Spleen (tissue), 11 donors: Measurements from ENCODE around the gene MED1. TPM values are rescaled to one million over a fixed set of nuclear protein-coding genes. Genes with fewer than 3 reads are reported as not detected.

Experiments used
- DNase-seq: peaks from one replicate; pipeline ENCODE4 v3.0.0-alpha.2; 2020
- H3K27ac ChIP-seq, 8 donors: fragments of 200-600 bp; sonication (generic) in 7 of 8; 1 replicate in 4 of 8; 2 replicates in 4 of 8; pipeline versions ENCODE4 v1.5.0 to v1.8.0; 2016 to 2021; ENCODE audit warnings: inconsistent platforms in 4 of 8, mild to moderate bottlenecking in 4 of 8, moderate library complexity in 1 of 8
- H3K27me3 ChIP-seq, 7 donors: fragments of 200-600 bp; sonication (generic) in 6 of 7; replicated peaks in 1 of 7; 1 replicate in 4 of 7; 2 replicates in 3 of 7; pipeline versions ENCODE4 v1.5.0 to v1.8.0; 2016 to 2021; ENCODE audit warnings: inconsistent platforms in 3 of 7, mild to moderate bottlenecking in 1 of 7
- H3K36me3 ChIP-seq, 6 donors: fragments of 200-600 bp; sonication (generic) in 5 of 6; 1 replicate in 4 of 6; 2 replicates in 2 of 6; pipeline versions ENCODE4 v1.5.0 to v1.8.0; 2016 to 2021; ENCODE audit warnings: inconsistent platforms in 2 of 6
- H3K4me1 ChIP-seq, 6 donors: fragments of 200-600 bp; sonication (generic) in 5 of 6; 1 replicate in 3 of 6; 2 replicates in 3 of 6; pipeline versions ENCODE4 v1.5.0 to v1.8.0; 2016 to 2021; ENCODE audit warnings: inconsistent platforms in 3 of 6
- H3K4me3 ChIP-seq, 8 donors: fragments of 200-600 bp; sonication (generic) in 7 of 8; 1 replicate in 4 of 8; 2 replicates in 4 of 8; pipeline versions ENCODE4 v1.5.0 to v1.8.0; 2016 to 2021; ENCODE audit warnings: inconsistent platforms in 4 of 8, mild to moderate bottlenecking in 4 of 8, moderate library complexity in 2 of 8
- H3K9me3 ChIP-seq, 8 donors: fragments of 200-600 bp; sonication (generic) in 7 of 8; 1 replicate in 4 of 8; 2 replicates in 4 of 8; pipeline versions ENCODE4 v1.5.0 to v1.8.0; 2016 to 2021; ENCODE audit warnings: inconsistent platforms in 4 of 8
- POLR2A ChIP-seq, 3 donors: fragments of 450-650 bp; IDR thresholded peaks; one replicate each; pipeline ENCODE4 v1.5.1; 2017; ENCODE audit warnings: antibody characterized with exemption in 3 of 3, mild to moderate bottlenecking in 1 of 3
- POLR2AphosphoS5 ChIP-seq, 3 donors: sonication (generic); formaldehyde crosslinking; IDR thresholded peaks; one replicate each; pipeline ENCODE4 v1.5.1; 2017; ENCODE audit warnings: antibody characterized with exemption in 3 of 3
- WGBS, 5 donors: extraction: QIAGEN DNeasy Blood & Tissue Kit in 3 of 5; methylation state at CpG; one replicate each; pipeline versions ENCODE4 v1.1.5 to v1.1.7; 2013 to 2018; 5-methylcytosine and 5-hydroxymethylcytosine counted together
- intact Hi-C: fragments of 100-400 bp; cut with DNase I; formaldehyde crosslinking; loops from one replicate; pipeline ENCODE4 v1.15.0; 2023; ENCODE audit warnings: low total_unique reads
- polyA plus RNA-seq, 3 donors: library from polyadenylated mRNA; stranded (reverse); fragments of 200-250 nt; gene quantifications; one replicate each; pipeline ENCODE4 v1.2.1, GENCODE V29; 2013
- total RNA-seq, 7 donors: library from RNA; depleted of rRNA in 3 of 7; stranded (reverse); fragments of >200 nt in 3 of 7; fragmentation: NEBNext Ultra II Directional in 4 of 7; extraction: Animal tissue kit (Norgen Biotek cat#: 25700) in 4 of 7; gene quantifications; one replicate each; pipeline versions ENCODE4 v1.1.0 to v1.2.1, GENCODE V29; 2016 to 2021
- TF ChIP-seq, protein P1 (sequence below), 11 experiments: fragments of 200-600 bp in 7 of 11; fragments of 450-650 bp in 4 of 11; sonication (generic) in 4 of 11; IDR thresholded peaks in 8 of 11; conservative IDR thresholded peaks in 3 of 11; 1 replicate in 7 of 11; 2 replicates in 4 of 11; pipeline versions ENCODE4 v1.4.0 to v1.8.0; 2016 to 2021; ENCODE audit warnings: antibody characterized with exemption in 11 of 11, inconsistent platforms in 4 of 11, mild to moderate bottlenecking in 1 of 11
- donor health status: healthy with polysubstance abuse.
- donor health status: DM: no; HTN: no; CAD: no; lungs with moderate emphysema.
- donor health status: DM: no; HTN: no; CAD: no.
- donor health status: Bipolar disorder and iron deficiency.
- donor health status: healthy.
- donor health status: DM: no; HTN: no; CAD: no.
- donor health status: DM: yes; HTN: yes; CAD: no.

The MED1 gene
- total and polyA plus RNA-seq, 10 donors = 4.4 to 43.9 (median 35.3) TPM

DNA sequence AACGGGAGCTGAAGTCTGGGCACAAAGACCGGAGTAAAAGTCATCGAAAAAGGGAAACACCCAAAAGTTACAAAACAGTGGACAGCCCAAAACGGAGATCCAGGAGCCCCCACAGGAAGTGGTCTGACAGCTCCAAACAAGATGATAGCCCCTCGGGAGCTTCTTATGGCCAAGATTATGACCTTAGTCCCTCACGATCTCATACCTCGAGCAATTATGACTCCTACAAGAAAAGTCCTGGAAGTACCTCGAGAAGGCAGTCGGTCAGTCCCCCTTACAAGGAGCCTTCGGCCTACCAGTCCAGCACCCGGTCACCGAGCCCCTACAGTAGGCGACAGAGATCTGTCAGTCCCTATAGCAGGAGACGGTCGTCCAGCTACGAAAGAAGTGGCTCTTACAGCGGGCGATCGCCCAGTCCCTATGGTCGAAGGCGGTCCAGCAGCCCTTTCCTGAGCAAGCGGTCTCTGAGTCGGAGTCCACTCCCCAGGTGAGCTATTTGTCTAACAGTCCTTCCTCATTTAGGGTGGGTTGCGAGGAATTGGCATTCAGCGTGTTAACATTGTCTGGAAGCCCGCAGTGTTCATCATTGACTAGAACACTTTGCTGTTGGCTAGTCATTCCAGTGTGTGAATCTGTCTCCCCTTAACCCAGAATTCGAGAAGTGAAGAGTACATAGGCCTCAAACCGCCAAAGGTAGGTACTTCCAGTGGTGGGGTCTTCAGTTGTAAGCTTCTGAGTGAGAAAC lies 11.7 kb upstream of the MED1 start:
- no peaks in the 10 kb centered on the region for H3K27me3 ChIP-seq
- 0 to 3% (median 1%) methylated on average over 15 to 28 of the region's 28 CpGs for WGBS, 5 donors
- DNase-seq = peak; percentile 78
- peak overlapping the region; percentile 80 to 92 (median 85) for H3K4me3 ChIP-seq
- peaks cover 0 to 31% (median 3%) of the 10 kb centered on the region in 6 donors for H3K36me3 ChIP-seq
- H3K9me3 ChIP-seq = no peaks in the 10 kb centered on the region
- TF ChIP-seq, protein P1, sequence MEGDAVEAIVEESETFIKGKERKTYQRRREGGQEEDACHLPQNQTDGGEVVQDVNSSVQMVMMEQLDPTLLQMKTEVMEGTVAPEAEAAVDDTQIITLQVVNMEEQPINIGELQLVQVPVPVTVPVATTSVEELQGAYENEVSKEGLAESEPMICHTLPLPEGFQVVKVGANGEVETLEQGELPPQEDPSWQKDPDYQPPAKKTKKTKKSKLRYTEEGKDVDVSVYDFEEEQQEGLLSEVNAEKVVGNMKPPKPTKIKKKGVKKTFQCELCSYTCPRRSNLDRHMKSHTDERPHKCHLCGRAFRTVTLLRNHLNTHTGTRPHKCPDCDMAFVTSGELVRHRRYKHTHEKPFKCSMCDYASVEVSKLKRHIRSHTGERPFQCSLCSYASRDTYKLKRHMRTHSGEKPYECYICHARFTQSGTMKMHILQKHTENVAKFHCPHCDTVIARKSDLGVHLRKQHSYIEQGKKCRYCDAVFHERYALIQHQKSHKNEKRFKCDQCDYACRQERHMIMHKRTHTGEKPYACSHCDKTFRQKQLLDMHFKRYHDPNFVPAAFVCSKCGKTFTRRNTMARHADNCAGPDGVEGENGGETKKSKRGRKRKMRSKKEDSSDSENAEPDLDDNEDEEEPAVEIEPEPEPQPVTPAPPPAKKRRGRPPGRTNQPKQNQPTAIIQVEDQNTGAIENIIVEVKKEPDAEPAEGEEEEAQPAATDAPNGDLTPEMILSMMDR (IDR thresholded peaks at IDR 0.05 in 8 of 11, conservative IDR thresholded peaks at IDR 0.05 in 3 of 11) = no peak
- TF ChIP-seq POLR2AphosphoS5 (IDR thresholded peaks at IDR 0.05) (no peak), POLR2A (IDR thresholded peaks at IDR 0.05) (no peak)
- intact Hi-C loops = no loop called here
- H3K4me1 ChIP-seq = peaks cover 16 to 61% (median 51%) of the 10 kb centered on the region in 6 donors
- peak overlapping the region; percentile 97 to 100 (median 99) for H3K27ac ChIP-seq

DNA sequence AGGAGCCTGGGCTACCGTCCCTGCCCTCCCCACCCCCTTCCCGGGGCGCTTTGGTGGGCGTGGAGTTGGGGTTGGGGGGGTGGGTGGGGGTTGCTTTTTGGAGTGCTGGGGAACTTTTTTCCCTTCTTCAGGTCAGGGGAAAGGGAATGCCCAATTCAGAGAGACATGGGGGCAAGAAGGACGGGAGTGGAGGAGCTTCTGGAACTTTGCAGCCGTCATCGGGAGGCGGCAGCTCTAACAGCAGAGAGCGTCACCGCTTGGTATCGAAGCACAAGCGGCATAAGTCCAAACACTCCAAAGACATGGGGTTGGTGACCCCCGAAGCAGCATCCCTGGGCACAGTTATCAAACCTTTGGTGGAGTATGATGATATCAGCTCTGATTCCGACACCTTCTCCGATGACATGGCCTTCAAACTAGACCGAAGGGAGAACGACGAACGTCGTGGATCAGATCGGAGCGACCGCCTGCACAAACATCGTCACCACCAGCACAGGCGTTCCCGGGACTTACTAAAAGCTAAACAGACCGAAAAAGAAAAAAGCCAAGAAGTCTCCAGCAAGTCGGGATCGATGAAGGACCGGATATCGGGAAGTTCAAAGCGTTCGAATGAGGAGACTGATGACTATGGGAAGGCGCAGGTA lies 11.0 kb upstream of the MED1 start:
- intact Hi-C loops = no loop called here
- no peak for DNase-seq
- no peak for TF ChIP-seq POLR2A (IDR thresholded peaks at IDR 0.05)
- TF ChIP-seq POLR2AphosphoS5 (IDR thresholded peaks at IDR 0.05) = no peak
- TF ChIP-seq, protein P1 (IDR thresholded peaks at IDR 0.05 in 8 of 11, conservative IDR thresholded peaks at IDR 0.05 in 3 of 11) = no peak
- Histone ChIP-seq H3K36me3 (peaks cover 0 to 23% (median 0%) of the 10 kb centered on the region in 6 donors), H3K9me3 (no peaks in the 10 kb centered on the region), H3K27me3 (no peaks in the 10 kb centered on the region), H3K4me1 (peaks cover 16 to 53% (median 45%) of the 10 kb centered on the region in 6 donors), H3K4me3 (peak overlapping the region; percentile 80 to 92 (median 85)), H3K27ac (peak overlapping the region; percentile 97 to 100 (median 99))
- WGBS, 5 donors = 0 to 1% (median 0%) methylated on average over 32 to 34 of the region's 34 CpGs

DNA sequence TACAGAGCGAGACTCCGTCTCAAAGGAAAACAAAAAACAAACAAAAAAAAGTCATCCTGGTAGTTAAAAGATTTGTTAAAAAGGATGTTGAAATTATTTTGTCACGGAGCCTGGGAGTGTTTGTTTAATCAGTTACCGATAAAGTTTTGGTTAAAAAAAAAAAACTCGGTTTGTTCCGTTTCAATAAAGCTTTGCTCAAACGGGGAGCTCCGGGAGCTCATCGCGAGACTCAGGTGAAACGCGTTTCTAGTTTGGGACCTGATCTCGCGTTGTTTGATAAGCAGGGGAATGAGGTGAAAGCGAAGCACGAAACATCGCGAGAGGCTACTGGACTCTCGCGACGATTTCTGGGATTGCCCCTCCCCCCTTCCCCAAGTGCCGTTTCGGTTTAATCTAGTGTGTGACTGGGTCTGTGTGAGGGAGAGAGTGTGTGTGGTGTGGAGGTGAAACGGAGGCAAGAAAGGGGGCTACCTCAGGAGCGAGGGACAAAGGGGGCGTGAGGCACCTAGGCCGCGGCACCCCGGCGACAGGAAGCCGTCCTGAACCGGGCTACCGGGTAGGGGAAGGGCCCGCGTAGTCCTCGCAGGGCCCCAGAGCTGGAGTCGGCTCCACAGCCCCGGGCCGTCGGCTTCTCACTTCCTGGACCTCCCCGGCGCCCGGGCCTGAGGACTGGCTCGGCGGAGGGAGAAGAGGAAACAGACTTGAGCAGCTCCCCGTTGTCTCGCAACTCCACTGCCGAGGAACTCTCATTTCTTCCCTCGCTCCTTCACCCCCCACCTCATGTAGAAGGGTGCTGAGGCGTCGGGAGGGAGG lies 10.3 kb upstream of the MED1 start, which contains the start of gene CDK12:
Gene CDK12, plus strand, starts transcription at position 374 of the 813 bp plus-strand sequence. CDS start 586 bp downstream, outside the sequence.
- DNase-seq = peak; percentile 94
- Histone ChIP-seq H3K36me3 (peaks cover 0 to 16% (median 0%) of the 10 kb centered on the region in 6 donors), H3K27me3 (no peaks in the 10 kb centered on the region), H3K27ac (peak within 1 kb of the TSS; percentile 97 to 100 (median 99)), H3K9me3 (no peaks in the 10 kb centered on the region), H3K4me1 (peaks cover 16 to 46% (median 41%) of the 10 kb centered on the region in 6 donors), H3K4me3 (peak within 1 kb of the TSS; percentile 80 to 92 (median 85))
- intact Hi-C loops = no loop called here
- TF ChIP-seq POLR2AphosphoS5 (IDR thresholded peaks at IDR 0.05) (peak; percentile 93 to 98 (median 95)), POLR2A (IDR thresholded peaks at IDR 0.05) (peak; percentile 68 to 88 (median 85))
- TF ChIP-seq, protein P1 (IDR thresholded peaks at IDR 0.05 in 8 of 11, conservative IDR thresholded peaks at IDR 0.05 in 3 of 11) = peak in 7 of 11 experiments; percentile 10 to 90 (median 66)
- 1 to 3% (median 2%) methylated on average over 36 to 51 of the region's 51 CpGs for WGBS, 5 donors
